ENCODE measurements around the gene SH3D19.

DNA sequence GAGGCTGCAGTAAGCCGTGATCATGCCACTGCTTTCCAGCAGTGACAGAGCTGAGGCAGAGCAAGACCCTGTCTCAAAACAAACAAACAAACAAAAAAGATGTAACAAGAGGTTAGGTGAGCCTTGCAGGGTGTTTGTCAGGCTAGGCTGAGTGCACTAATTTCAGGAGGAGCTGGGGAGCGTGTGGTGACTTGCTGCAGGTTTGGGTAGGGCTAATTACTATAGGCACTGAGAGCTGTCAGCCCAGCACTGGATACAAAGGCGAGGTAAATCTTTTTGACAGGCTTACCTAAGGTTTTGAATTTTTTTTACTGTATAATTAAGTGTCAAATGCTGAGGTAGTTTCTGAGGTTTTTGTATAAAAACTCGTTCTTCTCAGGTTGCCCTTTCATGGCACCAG is 29.8 kb upstream of the SH3D19 start:
- no peak for TF ChIP-seq CTCF (conservative IDR thresholded peaks at IDR 0.05; ENCODE audit: low read length)
- TF ChIP-seq EZH2phosphoT487 (IDR thresholded peaks at IDR 0.05; ENCODE audit: borderline replicate concordance, low read depth, low read length): no peak

Data from OCI-LY7 (cell line).